Uterus (tissue), 4 donors: Measurements from ENCODE around the gene CYB5R3. TPM values are rescaled to one million over a fixed set of nuclear protein-coding genes. Genes with fewer than 3 reads are reported as not detected.

Source experiments
- DNase-seq, 2 donors: peaks; one replicate each; pipeline ENCODE4 v3.0.0-alpha.2; 2019 to 2020
- H3K27ac ChIP-seq, 2 donors: fragments of 200-600 bp; sonication (generic); 1 replicate in 1 of 2; 2 replicates in 1 of 2; pipeline ENCODE4 v1.5.1; 2016 to 2018
- H3K27me3 ChIP-seq, 2 donors: fragments of 200-600 bp; sonication (generic); one replicate each; pipeline ENCODE4 v1.5.1; 2018 to 2019; ENCODE audit warnings: control low read depth in 1 of 2
- H3K36me3 ChIP-seq, 2 donors: fragments of 200-600 bp; sonication (generic); one replicate each; pipeline ENCODE4 v1.5.1; 2019; ENCODE audit warnings: control low read depth in 1 of 2
- H3K4me1 ChIP-seq, 2 donors: fragments of 200-600 bp; sonication (generic); one replicate each; pipeline ENCODE4 v1.5.1; 2018 to 2019; ENCODE audit warnings: control low read depth in 1 of 2
- H3K4me3 ChIP-seq, 2 donors: fragments of 200-600 bp; sonication (generic); 1 replicate in 1 of 2; 2 replicates in 1 of 2; pipeline ENCODE4 v1.5.1; 2018 to 2019; ENCODE audit warnings: mild to moderate bottlenecking in 1 of 2
- H3K9me3 ChIP-seq, 2 donors: fragments of 200-600 bp; sonication (generic); one replicate each; pipeline ENCODE4 v1.5.1; 2019; ENCODE audit warnings: control low read depth in 1 of 2
- POLR2A ChIP-seq, 2 donors: fragments of 450-650 bp; IDR thresholded peaks; one replicate each; pipeline ENCODE4 v1.6.1; 2016; ENCODE audit warnings: antibody characterized with exemption in 2 of 2, mild to moderate bottlenecking in 1 of 2, moderate library complexity in 1 of 2
- intact Hi-C: fragments of 100-400 bp; cut with DNase I; formaldehyde crosslinking; loops from one replicate; pipeline ENCODE4 v1.15.1; 2023; ENCODE audit warnings: low total_unique reads
- total RNA-seq, 4 donors: library from RNA; depleted of rRNA in 3 of 4; stranded (reverse); fragments of >200 nt in 3 of 4; gene quantifications; one replicate each; pipeline versions ENCODE4 v1.1.0 to v1.2.4, GENCODE V29; 2014 to 2023
- TF ChIP-seq, protein P1 (sequence below), 4 experiments: fragments of 200-600 bp in 2 of 4; fragments of 450-650 bp in 2 of 4; sonication (generic) in 2 of 4; IDR thresholded peaks; one replicate each; pipeline ENCODE4 v1.5.1; 2016 to 2019; ENCODE audit warnings: antibody characterized with exemption in 4 of 4, mild to moderate bottlenecking in 2 of 4, moderate library complexity in 1 of 4
- donor health status: DM: yes; HTN: yes; CAD: no.

CYB5R3 gene
- total RNA-seq, 4 donors from 2014 or later = 34.0 to 225 (median 51.7) TPM

DNA sequence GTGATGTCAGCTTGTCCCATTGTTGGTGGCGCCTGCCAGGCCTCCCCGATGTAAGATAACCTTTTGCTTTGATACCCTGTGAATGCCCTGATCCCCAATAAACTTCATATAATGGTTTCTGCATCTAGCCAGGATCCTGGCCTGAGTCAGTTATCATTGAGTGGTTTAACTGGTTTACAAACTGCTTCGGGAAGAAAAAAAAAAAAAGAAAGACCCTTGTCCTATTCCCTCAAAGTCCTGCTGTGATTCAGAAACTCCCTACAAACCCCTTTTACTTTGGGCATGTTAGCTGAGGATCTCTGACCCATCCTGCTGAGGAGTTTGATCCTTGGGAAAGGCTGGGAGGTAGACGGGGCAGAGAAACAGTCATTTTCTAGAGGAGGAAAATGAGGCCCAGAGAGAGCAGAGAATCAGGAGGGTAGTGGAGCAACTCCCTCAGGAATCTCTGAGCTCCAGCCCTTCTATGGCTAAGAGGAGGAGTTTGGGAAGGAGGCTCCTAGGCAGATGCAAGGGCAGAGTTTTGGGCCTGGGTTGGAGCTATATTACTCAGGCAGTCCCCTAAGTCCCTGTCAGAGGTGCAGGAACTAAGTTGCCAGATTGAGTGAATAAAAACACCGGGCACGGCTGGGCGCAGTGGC is 5.4 kb upstream of the CYB5R3 start:
- intact Hi-C loops = no loop called here
- Histone ChIP-seq H3K9me3 (no peaks in the 10 kb centered on the region), H3K4me3 (no peak overlapping the region), H3K27ac (no peak overlapping the region), H3K27me3 (no peaks in the 10 kb centered on the region), H3K4me1 (peaks cover 0 to 2% of the 10 kb centered on the region in 2 donors), H3K36me3 (no peaks in the 10 kb centered on the region)
- DNase-seq = no peak
- TF ChIP-seq POLR2A (IDR thresholded peaks at IDR 0.05) = no peak
- TF ChIP-seq, protein P1, sequence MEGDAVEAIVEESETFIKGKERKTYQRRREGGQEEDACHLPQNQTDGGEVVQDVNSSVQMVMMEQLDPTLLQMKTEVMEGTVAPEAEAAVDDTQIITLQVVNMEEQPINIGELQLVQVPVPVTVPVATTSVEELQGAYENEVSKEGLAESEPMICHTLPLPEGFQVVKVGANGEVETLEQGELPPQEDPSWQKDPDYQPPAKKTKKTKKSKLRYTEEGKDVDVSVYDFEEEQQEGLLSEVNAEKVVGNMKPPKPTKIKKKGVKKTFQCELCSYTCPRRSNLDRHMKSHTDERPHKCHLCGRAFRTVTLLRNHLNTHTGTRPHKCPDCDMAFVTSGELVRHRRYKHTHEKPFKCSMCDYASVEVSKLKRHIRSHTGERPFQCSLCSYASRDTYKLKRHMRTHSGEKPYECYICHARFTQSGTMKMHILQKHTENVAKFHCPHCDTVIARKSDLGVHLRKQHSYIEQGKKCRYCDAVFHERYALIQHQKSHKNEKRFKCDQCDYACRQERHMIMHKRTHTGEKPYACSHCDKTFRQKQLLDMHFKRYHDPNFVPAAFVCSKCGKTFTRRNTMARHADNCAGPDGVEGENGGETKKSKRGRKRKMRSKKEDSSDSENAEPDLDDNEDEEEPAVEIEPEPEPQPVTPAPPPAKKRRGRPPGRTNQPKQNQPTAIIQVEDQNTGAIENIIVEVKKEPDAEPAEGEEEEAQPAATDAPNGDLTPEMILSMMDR (IDR thresholded peaks at IDR 0.05) = no peak

DNA sequence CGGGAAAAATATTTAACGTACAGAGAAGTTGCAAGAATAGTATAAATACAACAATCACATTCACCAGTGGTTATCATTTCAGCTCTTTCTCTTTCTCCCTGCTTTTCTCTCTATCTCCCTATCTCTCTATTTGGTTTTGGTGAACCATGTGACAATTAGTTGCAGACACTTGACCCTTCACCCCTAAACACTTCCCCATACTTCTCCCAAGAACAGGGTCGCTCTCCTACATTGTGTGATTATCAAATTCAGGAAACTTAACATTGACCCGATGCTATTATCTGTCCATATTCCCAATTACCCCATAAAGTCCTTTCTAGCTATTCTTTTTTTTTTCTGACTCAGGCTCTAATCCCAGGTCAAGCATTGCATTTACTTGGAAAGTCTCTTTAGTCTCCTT is 4.8 kb upstream of the CYB5R3 start:
- Histone ChIP-seq H3K27ac (no peak overlapping the region), H3K27me3 (no peaks in the 10 kb centered on the region), H3K36me3 (no peaks in the 10 kb centered on the region), H3K4me3 (no peak overlapping the region), H3K4me1 (peaks cover 0 to 4% of the 10 kb centered on the region in 2 donors), H3K9me3 (no peaks in the 10 kb centered on the region)
- TF ChIP-seq POLR2A (IDR thresholded peaks at IDR 0.05) = no peak
- TF ChIP-seq, protein P1 (IDR thresholded peaks at IDR 0.05) = no peak
- no peak for DNase-seq
- intact Hi-C loops = no loop called here

DNA sequence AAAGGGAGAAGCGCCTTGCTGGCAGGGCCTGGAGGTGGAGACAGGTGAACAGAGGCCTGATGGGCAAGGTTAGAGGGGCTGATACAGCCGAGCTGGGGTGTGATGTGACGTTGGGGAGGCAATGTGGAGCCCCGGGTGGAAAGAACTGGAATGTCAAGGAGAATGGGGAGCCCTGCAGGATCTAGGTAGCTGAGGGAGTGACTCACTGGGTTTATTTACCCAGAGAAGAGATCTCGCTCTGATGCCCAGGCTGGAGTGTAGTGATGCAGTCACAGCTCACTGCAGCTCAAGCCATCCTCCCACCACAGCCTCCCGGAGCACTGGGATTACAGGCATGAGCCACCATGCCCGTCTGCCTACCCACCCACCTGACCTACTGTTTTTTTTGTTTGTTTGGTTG is 1.9 kb upstream of the CYB5R3 start:
- DNase-seq = no peak
- H3K9me3 ChIP-seq = no peaks in the 10 kb centered on the region
- no peak overlapping the region for H3K4me3 ChIP-seq
- no peak for TF ChIP-seq POLR2A (IDR thresholded peaks at IDR 0.05)
- TF ChIP-seq, protein P1 (IDR thresholded peaks at IDR 0.05) = no peak
- no peaks in the 10 kb centered on the region for H3K27me3 ChIP-seq
- H3K36me3 ChIP-seq = no peaks in the 10 kb centered on the region
- peaks cover 10 to 21% of the 10 kb centered on the region in 2 donors for H3K4me1 ChIP-seq
- intact Hi-C loops = no loop called here
- no peak overlapping the region for H3K27ac ChIP-seq

DNA sequence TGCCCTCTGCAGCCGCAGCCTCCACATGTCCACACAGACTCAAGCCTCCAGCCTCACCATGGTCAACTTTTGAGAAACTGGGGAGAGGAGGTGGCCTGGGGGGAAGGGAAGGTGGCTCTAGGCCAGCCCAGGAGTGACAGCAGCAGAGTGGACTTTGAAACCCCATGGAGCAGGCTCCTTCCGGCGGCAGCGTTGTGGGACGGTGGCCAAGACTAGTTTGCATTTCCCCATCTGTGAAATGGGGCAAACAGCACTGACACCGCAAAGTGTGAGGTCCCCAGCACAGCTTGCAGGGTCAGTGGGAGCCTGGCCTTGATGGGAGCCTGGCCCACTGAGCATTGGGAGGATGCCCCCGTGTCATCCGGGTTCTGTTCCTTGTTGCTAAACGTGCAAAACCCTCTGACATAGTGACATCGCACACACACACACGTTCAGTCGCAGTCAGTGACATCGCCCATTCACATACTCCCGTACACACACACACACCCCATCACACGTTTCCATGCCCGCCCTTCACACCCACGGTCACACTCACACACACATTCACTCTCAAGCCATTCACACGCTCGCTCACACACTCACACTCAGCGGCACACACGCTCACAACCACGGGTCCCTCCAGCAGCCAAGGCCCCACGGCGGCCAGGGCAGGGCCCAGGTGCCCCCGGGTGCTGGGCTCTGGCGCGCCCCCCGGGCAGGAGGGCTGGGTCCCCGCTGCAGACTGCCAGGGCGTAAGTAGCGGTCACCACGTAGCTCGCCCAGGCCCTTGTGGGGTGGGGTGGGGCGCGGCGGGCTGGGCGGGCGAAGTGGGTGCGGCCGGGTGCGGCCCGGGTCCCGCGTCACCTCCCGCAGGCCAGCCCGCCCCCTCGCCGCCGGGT is 585 bp downstream of the CYB5R3 start:
- Histone ChIP-seq H3K27me3 (no peaks in the 10 kb centered on the region), H3K4me1 (peaks cover 12 to 34% of the 10 kb centered on the region in 2 donors)

More for the DNA sequence above, 585 bp downstream of the CYB5R3 start:
- no peak for TF ChIP-seq POLR2A (IDR thresholded peaks at IDR 0.05)
- TF ChIP-seq, protein P1 (IDR thresholded peaks at IDR 0.05) = no peak
- Histone ChIP-seq H3K27ac (peak overlapping the region; percentile 96 to 98), H3K9me3 (no peaks in the 10 kb centered on the region), H3K36me3 (no peaks in the 10 kb centered on the region), H3K4me3 (peak overlapping the region; percentile 77 to 99)
- intact Hi-C loops = no loop called here
- DNase-seq = peak in 1 of 2 donors; percentile 50
